Activated naive CD4-positive, alpha-beta T cell treated with anti-CD3 and anti-CD28 coated beads, Interleukin-2, amount 50 U/mL, for 24 hours (primary cell): Measurements from ENCODE around the gene CCNK.

Experiments used
- H3K27ac Mint-ChIP-seq: one replicate; pipeline ENCODE4 v1.8.0; 2021; ENCODE audit warnings: mild to moderate bottlenecking, mixed read lengths
- H3K27me3 Mint-ChIP-seq: one replicate; pipeline ENCODE4 v1.8.0; 2021; ENCODE audit warnings: mixed read lengths
- H3K36me3 Mint-ChIP-seq: one replicate; pipeline ENCODE4 v1.8.0; 2021; ENCODE audit warnings: mixed read lengths
- H3K4me1 Mint-ChIP-seq: one replicate; pipeline ENCODE4 v1.8.0; 2021; ENCODE audit warnings: mixed read lengths
- H3K4me3 Mint-ChIP-seq: one replicate; pipeline ENCODE4 v1.8.0; 2021; ENCODE audit warnings: mild to moderate bottlenecking, mixed read lengths
- H3K9me3 Mint-ChIP-seq: one replicate; pipeline ENCODE4 v1.8.0; 2021; ENCODE audit warnings: mixed read lengths

CCNK gene

DNA sequence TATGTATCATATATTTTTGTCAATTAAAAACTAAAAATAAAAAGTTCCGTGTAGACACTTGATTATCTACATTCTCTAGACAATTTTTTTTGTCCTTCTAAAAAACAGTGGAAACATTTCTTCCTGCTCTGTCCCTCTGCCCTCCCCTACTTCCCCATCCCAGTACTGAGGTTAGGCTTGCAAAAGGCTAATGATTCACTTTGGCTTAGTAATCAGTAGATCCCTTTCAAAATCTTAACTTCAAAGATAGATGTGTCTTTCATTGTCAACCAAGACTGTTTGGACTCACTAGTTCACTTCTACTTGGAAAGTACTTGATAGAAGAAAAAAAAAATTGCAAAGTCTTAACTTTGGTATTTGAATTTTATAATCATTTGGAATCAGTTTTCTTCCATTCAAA is 4.3 kb upstream of the CCNK start:
- no peaks in the 10 kb centered on the region for H3K9me3 Mint-ChIP-seq
- no peak overlapping the region for H3K27ac Mint-ChIP-seq
- H3K36me3 Mint-ChIP-seq, result peaks cover 2% of the 10 kb centered on the region
- no peaks in the 10 kb centered on the region for H3K27me3 Mint-ChIP-seq
- H3K4me1 Mint-ChIP-seq, result peaks cover 56% of the 10 kb centered on the region
- no peak overlapping the region for H3K4me3 Mint-ChIP-seq

DNA sequence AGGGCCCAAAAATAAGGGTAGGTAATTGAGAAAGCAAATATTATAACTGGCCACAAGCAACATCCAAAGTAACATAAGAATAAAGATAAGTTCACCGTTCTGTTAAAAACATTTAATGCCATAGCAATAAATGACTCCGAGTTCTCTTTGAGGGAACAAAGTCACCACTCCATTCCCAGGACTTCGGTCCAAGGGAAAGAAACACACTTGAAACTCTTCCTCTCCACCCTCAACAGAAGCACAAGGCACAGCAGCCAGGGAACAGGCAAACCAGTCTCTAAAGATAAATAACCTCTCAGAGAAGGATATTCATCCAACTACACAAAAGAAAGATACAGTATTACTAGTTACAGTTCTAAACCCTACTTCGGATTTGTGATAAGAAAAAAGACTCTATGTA is 3.1 kb upstream of the CCNK start:
- Mint-ChIP-seq H3K4me3 (peak overlapping the region; percentile 94), H3K9me3 (no peaks in the 10 kb centered on the region), H3K36me3 (peaks cover 2% of the 10 kb centered on the region), H3K27ac (no peak overlapping the region), H3K27me3 (no peaks in the 10 kb centered on the region), H3K4me1 (peaks cover 60% of the 10 kb centered on the region)

DNA sequence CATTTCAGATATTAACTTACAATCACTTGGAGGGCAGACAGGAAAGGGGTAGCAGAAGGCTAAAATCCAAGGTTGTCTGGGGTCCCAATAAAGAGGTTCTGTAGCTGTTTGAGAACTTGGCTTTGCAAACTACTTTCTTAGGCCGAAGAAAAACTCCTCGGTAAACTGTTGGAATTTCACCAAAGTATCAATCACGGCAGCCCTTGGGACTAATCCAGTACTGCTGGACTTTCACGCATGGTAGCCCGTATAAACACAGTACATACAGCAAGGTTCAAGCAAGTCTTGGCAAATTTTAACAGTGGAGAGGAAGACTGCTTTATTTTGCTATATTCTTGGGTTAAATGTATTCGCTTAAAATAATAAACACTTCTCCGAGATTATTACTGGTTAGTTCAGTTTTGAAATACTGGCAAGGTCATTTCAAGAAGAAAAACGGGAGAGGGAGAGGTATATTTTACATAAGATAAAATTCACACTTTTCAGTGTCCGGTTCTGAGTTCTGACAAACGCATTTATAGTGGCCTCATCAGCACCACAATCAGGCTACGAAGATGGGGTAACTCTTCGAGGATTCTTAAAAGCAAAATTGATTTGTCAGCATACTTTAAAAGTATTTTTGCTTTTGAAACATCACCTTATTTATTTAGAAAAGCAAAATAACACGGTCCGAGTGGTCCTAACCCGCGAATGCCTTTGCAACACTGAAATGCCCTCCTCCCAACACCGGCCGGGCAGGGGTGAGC is 1.9 kb upstream of the CCNK start:
- Mint-ChIP-seq H3K36me3 (peaks cover 2% of the 10 kb centered on the region), H3K4me3 (peak overlapping the region; percentile 94), H3K4me1 (peaks cover 64% of the 10 kb centered on the region), H3K9me3 (no peaks in the 10 kb centered on the region), H3K27me3 (no peaks in the 10 kb centered on the region), H3K27ac (peak overlapping the region; percentile 87)

DNA sequence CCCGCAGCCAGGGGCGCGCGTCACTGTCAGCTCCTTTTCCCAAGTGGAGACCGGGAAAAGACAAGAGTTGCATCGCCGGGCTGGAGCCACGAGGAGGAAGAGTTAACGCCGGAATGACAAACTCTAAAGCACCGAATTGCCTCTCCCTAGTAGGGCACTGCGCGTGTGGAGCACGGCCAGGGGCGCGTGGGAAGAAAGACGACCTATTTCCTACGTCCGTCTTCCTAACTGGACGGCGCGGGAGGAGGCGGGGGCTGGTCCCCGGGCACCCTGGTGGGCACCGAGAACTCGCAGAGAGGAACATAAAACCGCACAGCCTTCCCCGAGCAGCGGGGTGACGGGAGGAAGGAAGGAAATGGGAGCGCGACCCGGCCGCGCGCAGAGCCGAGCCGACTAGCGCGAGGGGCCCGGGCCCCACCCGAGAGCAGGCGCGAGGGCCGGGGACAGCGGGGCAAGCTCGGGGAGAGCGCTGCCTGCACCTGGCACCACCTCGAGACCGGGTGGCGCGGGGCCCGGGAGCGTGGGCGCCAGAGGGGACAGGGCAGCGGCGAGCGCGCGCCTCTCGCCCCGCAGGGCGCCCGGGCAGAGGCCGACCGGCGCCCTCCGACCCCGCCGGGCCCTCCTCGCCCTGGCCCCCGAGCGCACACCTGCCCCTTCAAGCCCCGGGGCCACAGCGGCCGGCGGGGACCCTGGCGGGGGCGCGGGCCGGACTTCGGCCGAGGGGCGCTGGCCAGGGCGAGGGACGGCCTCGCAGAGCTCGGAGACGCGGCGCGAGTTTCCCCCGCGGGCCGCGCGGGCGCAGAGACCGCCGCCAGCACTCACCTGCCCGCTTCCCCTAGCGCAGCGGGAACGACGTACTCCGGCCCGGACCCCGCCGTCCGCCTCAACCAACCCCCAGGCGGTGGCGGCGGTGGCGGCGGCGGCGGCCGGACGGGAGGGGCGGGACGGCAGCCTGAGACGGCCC is 1.0 kb upstream of the CCNK start, which contains the start of gene SETD3:
Gene SETD3 (minus strand): TSS at position 954 of the 964 bp plus-strand sequence. CDS start 15,054 bp downstream, outside the sequence.
- peak within 1 kb of the TSS; percentile 98 for H3K27ac Mint-ChIP-seq
- H3K4me3 Mint-ChIP-seq, result peak within 1 kb of the TSS; percentile 99
- peaks cover 2% of the 10 kb centered on the region for H3K36me3 Mint-ChIP-seq
- no peaks in the 10 kb centered on the region for H3K9me3 Mint-ChIP-seq
- peaks cover 70% of the 10 kb centered on the region for H3K4me1 Mint-ChIP-seq
- no peaks in the 10 kb centered on the region for H3K27me3 Mint-ChIP-seq

DNA sequence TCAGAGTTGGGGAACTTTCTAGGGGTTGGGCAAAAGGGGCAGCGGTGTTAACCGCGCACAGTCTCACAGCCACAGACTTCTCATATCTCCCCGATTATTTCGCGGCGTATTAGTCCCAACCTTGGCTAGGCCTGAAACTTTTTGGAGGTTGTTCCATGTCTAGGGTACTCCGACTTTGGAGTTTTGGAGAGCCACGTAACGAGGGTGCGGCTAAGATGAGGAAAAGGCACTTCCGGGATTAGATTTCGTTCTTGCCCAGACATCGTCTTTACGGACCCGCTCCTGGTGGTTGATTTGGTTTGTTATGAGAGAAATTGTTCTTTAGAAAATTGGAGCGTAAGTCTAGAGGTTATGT is 513 bp downstream of the CCNK start:
- peak overlapping the region; percentile 98 for H3K27ac Mint-ChIP-seq
- peaks cover 75% of the 10 kb centered on the region for H3K4me1 Mint-ChIP-seq
- no peaks in the 10 kb centered on the region for H3K27me3 Mint-ChIP-seq
- H3K9me3 Mint-ChIP-seq, result no peaks in the 10 kb centered on the region
- peaks cover 2% of the 10 kb centered on the region for H3K36me3 Mint-ChIP-seq
- peak overlapping the region; percentile 99 for H3K4me3 Mint-ChIP-seq

DNA sequence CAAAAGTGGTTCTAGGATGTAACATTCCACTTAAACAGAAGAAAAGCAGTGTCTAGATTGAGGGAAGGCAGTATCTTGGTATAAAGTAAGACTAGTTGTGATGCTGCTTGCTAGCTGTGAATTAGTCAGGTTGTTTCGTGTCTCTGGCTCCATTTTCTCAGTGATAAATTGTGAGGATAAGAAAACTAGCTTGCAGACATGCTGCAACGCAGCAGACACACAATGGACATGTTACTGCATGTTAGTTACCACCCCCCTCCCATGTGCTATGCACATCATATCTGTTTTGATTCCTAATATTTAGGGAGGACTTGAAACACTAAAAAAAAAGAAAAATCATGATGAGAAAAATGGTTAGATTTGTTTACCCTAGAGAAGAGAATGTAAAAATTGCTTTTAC is 2.9 kb downstream of the CCNK start:
- no peaks in the 10 kb centered on the region for H3K9me3 Mint-ChIP-seq
- no peaks in the 10 kb centered on the region for H3K36me3 Mint-ChIP-seq
- H3K27ac Mint-ChIP-seq, result peak overlapping the region; percentile 41
- peaks cover 76% of the 10 kb centered on the region for H3K4me1 Mint-ChIP-seq
- no peaks in the 10 kb centered on the region for H3K27me3 Mint-ChIP-seq
- H3K4me3 Mint-ChIP-seq, result peak overlapping the region; percentile 3

DNA sequence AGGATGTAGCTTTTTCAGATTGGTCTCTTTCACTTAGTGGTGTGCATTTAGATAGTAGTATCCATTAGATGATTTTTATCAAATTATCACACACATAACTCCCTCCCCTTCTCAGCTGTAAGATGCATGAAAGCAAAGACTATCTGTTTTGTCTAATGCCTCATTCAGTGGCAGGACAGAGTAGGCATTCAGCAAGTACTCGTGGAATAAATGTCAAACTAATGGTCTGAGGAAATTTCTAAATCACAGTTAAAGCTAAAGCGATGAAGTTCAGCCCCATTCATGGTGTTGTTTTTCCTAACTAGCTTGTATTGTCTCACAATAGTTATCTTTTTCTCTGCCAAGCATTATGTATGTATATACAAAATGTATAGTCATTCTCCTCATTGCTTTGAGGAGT is 16.1 kb downstream of the CCNK start:
- Mint-ChIP-seq H3K9me3 (no peaks in the 10 kb centered on the region), H3K36me3 (peaks cover 14% of the 10 kb centered on the region), H3K4me1 (peaks cover 13% of the 10 kb centered on the region), H3K27ac (no peak overlapping the region), H3K4me3 (no peak overlapping the region), H3K27me3 (no peaks in the 10 kb centered on the region)

DNA sequence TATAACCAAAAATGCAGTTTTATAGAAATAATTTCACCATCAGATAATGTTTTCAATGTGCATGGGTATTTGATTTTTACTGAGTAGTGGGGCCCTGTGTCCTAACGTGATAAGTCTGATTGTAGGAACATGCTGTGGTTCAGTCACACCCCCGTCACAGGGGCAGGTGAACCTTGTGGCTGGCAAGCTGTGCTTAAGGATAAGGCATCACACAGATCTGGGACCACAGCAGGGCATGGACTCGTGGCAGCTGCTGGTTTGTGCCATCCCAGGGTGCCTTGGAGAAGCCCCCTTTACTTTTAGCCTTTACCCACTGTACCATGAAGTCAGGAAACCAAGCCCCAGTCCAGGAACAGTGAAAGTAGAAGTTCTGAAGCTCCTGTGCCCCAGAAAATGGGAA is 16.7 kb downstream of the CCNK start:
- Mint-ChIP-seq H3K4me3 (no peak overlapping the region), H3K27me3 (no peaks in the 10 kb centered on the region), H3K27ac (no peak overlapping the region), H3K9me3 (no peaks in the 10 kb centered on the region), H3K36me3 (peaks cover 13% of the 10 kb centered on the region), H3K4me1 (peaks cover 12% of the 10 kb centered on the region)

DNA sequence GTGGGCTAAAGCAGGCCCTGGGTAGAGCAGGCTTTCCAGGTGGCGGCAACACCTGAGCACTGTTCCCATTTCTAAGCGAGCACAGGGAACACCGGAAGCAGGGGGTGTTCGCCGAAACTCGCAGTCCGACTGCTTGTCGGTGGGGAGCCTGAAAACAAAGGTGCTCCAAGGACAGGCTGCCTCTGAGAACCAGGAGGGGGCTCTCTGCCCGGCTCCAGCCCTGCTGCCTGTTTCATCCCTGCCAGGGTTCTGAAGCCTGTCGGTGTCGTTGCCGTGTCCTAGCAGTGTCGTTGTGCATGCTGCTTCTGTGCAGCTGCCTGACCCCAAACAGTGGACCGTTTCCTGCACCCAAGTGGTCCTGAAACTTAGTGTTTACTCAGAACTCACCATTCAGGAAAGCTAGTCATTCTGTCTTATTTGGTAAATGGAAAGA is 21.8 kb downstream of the CCNK start:
- Mint-ChIP-seq H3K4me3 (no peak overlapping the region), H3K9me3 (no peaks in the 10 kb centered on the region), H3K36me3 (peaks cover 13% of the 10 kb centered on the region), H3K27ac (no peak overlapping the region), H3K27me3 (no peaks in the 10 kb centered on the region), H3K4me1 (no peaks in the 10 kb centered on the region)

DNA sequence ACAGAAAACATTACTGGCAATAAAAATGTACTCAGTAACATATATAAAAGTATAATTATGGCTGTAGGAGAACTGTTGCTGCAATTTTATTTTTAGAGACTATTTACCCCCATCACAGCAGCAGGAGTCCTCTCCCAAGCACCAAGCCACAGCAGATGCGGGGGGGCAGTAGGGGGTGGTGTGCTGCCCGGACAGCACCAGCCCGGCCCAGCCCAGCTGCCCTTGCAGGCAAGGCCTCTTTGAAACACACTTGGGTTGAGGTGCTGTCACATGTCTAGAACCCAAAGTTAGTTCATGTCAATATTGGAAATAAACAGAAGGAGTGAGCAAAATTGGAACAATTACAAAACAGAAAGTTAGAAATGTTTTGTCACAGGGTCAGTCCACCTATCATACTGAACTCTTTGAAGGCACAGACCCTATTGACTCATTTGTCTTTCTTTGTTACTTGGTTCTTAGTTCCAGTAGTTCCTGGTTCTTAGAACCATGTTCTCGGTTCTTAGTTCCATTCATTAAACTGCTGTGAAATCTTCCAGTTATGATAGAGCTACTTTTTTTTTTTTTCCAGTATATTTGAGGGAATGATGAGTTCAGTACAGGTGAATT is 22.7 kb downstream of the CCNK start:
- no peaks in the 10 kb centered on the region for H3K9me3 Mint-ChIP-seq
- H3K27me3 Mint-ChIP-seq, result no peaks in the 10 kb centered on the region
- H3K4me1 Mint-ChIP-seq, result no peaks in the 10 kb centered on the region
- H3K36me3 Mint-ChIP-seq, result peaks cover 13% of the 10 kb centered on the region
- no peak overlapping the region for H3K4me3 Mint-ChIP-seq
- H3K27ac Mint-ChIP-seq, result no peak overlapping the region

DNA sequence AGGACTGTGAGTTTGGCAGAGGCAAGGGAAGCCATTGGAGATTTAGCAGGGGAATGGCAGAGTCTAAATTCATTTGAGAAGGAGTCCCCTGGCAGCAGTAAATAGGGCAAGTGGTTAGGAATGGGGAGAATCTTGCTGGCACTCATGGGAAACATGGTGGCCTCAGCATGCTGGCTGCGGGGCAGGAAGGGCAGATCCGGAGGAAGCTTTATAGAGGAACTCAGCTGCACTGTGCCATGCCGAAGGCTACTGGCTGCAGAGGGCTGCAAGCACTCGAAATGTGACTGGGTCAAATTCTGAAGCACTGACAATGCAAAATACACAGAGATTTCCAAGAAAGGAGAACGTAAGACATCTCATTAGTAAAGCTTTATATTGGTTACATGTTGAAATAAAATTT is 23.9 kb downstream of the CCNK start:
- no peak overlapping the region for H3K27ac Mint-ChIP-seq
- H3K4me3 Mint-ChIP-seq, result no peak overlapping the region
- peaks cover 15% of the 10 kb centered on the region for H3K36me3 Mint-ChIP-seq
- H3K4me1 Mint-ChIP-seq, result no peaks in the 10 kb centered on the region
- no peaks in the 10 kb centered on the region for H3K9me3 Mint-ChIP-seq
- H3K27me3 Mint-ChIP-seq, result no peaks in the 10 kb centered on the region

DNA sequence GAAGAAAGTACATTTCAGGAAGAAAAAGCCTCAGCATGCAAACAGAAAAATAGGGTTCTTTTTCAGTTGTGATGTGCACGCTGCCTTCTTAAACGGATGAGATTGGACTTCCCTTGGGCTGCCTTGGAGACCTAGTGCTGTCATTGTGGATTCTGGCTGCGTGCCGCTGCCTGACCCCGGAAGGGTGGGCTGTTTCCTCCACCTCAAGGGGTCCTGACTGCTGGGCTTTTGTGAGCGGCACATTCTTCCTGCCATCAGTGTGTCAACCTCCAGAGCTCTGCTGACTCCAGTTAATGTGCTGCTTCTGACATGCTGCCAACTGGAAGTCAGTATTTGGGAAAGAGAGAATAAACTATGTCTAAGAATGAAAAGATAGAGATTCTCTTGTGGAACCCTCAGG is 25.1 kb downstream of the CCNK start:
- Mint-ChIP-seq H3K36me3 (peaks cover 15% of the 10 kb centered on the region), H3K27ac (no peak overlapping the region), H3K4me3 (no peak overlapping the region), H3K27me3 (no peaks in the 10 kb centered on the region), H3K9me3 (no peaks in the 10 kb centered on the region), H3K4me1 (no peaks in the 10 kb centered on the region)

DNA sequence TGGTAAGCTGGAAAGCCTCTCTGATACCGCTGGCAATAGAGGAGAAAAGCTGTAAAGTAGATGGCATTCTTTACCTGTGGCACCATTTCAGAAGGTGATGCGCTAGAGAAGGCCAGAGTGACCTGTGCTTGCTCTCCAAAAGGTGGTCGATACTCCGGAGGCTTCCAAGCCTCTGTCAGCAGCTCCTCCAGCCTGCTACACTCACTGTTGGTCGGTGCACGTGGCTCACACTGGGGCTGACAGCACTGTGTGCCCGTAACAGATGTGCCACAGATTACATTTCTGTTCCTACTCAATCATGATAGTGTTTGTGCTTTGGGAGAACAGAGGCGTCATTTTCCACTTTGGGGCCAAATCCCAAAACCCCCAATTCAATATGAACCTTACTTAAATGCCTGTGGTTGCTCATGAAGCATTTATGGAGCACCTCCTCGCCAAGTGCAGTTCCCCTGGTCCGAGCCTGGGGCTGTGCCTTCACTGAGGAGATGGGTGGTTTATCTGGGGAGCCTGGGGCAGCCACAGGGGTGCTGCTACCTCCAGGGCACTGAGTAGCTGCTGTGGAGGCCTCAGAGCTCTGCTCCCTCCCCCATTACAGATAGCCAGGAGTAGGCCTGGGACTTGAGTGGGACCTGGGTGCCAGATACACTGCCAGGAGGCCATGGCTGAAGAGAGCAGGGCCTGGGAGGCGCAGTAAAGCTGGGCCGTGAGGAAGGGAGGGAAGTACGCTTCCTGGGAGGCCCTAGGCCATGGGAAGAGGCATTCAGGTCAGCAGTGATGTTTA is 26.8 kb downstream of the CCNK start:
- peak overlapping the region; percentile 8 for H3K27ac Mint-ChIP-seq
- H3K36me3 Mint-ChIP-seq, result peaks cover 15% of the 10 kb centered on the region
- no peaks in the 10 kb centered on the region for H3K9me3 Mint-ChIP-seq
- H3K4me3 Mint-ChIP-seq, result no peak overlapping the region
- H3K4me1 Mint-ChIP-seq, result no peaks in the 10 kb centered on the region
- no peaks in the 10 kb centered on the region for H3K27me3 Mint-ChIP-seq

DNA sequence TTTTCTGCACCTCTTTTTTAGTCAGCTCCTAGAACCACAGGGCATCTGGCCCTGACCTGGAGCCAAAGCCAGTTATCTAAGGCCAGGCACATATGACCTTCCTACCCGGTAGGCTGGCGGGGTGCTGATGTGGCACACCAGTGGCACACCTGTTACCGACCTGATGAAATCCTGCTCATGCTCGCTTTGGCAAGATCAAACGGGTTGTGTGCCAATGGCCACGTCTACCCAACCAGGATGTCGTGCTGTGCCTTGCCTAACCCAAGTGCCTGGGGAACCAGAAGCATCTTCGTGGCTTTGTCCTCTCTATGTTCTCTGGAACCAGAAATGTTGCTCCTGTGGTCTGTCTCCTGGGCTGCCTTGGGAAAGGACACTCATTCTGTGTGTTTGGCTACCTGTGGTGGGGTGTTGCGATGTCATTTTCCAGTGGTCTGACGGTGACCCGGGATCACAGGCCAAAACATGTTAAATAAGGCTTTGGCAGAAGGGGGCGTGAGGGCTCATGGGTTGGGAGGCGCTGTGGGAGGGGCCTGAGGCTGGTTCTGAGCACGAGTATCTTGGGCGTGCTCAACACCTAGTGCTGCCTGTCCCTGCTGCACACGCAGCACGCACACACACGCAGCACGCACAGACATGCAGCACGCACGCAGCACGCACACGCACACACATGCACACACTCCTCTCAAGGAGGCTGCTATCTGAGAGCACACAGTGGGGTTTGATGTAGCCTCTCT is 27.9 kb downstream of the CCNK start:
- H3K4me1 Mint-ChIP-seq, result no peaks in the 10 kb centered on the region
- H3K4me3 Mint-ChIP-seq, result no peak overlapping the region
- no peaks in the 10 kb centered on the region for H3K27me3 Mint-ChIP-seq
- H3K36me3 Mint-ChIP-seq, result peaks cover 15% of the 10 kb centered on the region
- H3K9me3 Mint-ChIP-seq, result no peaks in the 10 kb centered on the region
- no peak overlapping the region for H3K27ac Mint-ChIP-seq
